HepG2 (cell line): Measurements from ENCODE around the gene MOCS2. TPM values are rescaled to one million over a fixed set of nuclear protein-coding genes. Genes with fewer than 3 reads are reported as not detected.

Experiments used
- ARID3A ChIP-seq: IDR thresholded peaks from 2 replicates; pipeline ENCODE4 v1.6.1; 2012; ENCODE audit warnings: low read depth, low read length, improper control_type of control experiment
- EED ChIP-seq: sonication (generic); formaldehyde crosslinking; IDR thresholded peaks from 2 replicates; pipeline ENCODE4 v1.5.0; 2020; ENCODE audit warnings: mild to moderate bottlenecking, missing genetic modification reagents
- FOXA3 ChIP-seq: IDR thresholded peaks from 2 replicates; pipeline ENCODE4 v1.6.1; 2016; ENCODE audit warnings: missing genetic modification reagents, missing compliant biosample characterization
- FOXP4 ChIP-seq: sonication (generic); formaldehyde crosslinking; IDR thresholded peaks from 2 replicates; pipeline ENCODE4 v1.4.0; 2020; ENCODE audit warnings: missing genetic modification reagents
- HES4 ChIP-seq: sonication (generic); formaldehyde crosslinking; IDR thresholded peaks from 2 replicates; pipeline ENCODE4 v1.9.0; 2021; ENCODE audit warnings: mild to moderate bottlenecking, missing genetic modification reagents, borderline replicate concordance
- HOXA3 ChIP-seq: sonication (generic); formaldehyde crosslinking; IDR thresholded peaks from 2 replicates; pipeline ENCODE4 v1.5.0; 2020; ENCODE audit warnings: missing genetic modification reagents
- MEF2D ChIP-seq: sonication (generic); formaldehyde crosslinking; IDR thresholded peaks from 2 replicates; pipeline ENCODE4 v1.5.1; 2020; ENCODE audit warnings: mild to moderate bottlenecking, missing genetic modification reagents
- NFKBIZ ChIP-seq: IDR thresholded peaks from 2 replicates; pipeline ENCODE4 v1.6.1; 2018; ENCODE audit warnings: missing genetic modification reagents, missing compliant biosample characterization
- NONO ChIP-seq, 2 experiments: fragments of 450-650 bp in 1 of 2; sonication (generic) in 1 of 2; formaldehyde crosslinking in 1 of 2; IDR thresholded peaks in 1 of 2; conservative IDR thresholded peaks in 1 of 2; 2 replicates each; pipeline versions ENCODE4 v1.6.1 to v1.8.0; 2017 to 2022; ENCODE audit warnings: mild to moderate bottlenecking in 1 of 2, missing genetic modification reagents in 1 of 2, moderate library complexity in 1 of 2
- NR2C2 ChIP-seq: sonication (generic); formaldehyde crosslinking; IDR thresholded peaks from 2 replicates; pipeline ENCODE4 v1.4.0; 2020; ENCODE audit warnings: missing genetic modification reagents, mild to moderate bottlenecking, moderate library complexity, borderline replicate concordance
- REST ChIP-seq, 2 experiments: IDR thresholded peaks; 2 replicates each; pipeline ENCODE4 v1.6.1; 2011 to 2012; ENCODE audit warnings: low read length in 2 of 2, borderline replicate concordance in 1 of 2, low read depth in 1 of 2, mild to moderate bottlenecking in 1 of 2, moderate library complexity in 1 of 2
- SOX6 ChIP-seq, 2 experiments: fragments of 450-650 bp in 1 of 2; sonication (generic) in 1 of 2; formaldehyde crosslinking in 1 of 2; IDR thresholded peaks; 2 replicates each; pipeline versions ENCODE4 v1.4.0 to v1.6.1; 2017 to 2020; ENCODE audit warnings: antibody characterized with exemption in 1 of 2, mild to moderate bottlenecking in 1 of 2, missing genetic modification reagents in 1 of 2
- THAP11 ChIP-seq: IDR thresholded peaks from 2 replicates; pipeline ENCODE4 v1.6.1; 2016; ENCODE audit warnings: missing biosample characterization, missing genetic modification reagents
- ZMYM2 ChIP-seq: sonication (generic); formaldehyde crosslinking; IDR thresholded peaks from 2 replicates; pipeline ENCODE4 v1.8.0; 2022; ENCODE audit warnings: mild to moderate bottlenecking, missing genetic modification reagents
- ZNF292 ChIP-seq: sonication (generic); formaldehyde crosslinking; IDR thresholded peaks from 2 replicates; pipeline ENCODE4 v1.8.1; 2022; ENCODE audit warnings: mild to moderate bottlenecking, low read depth, missing genetic modification reagents, borderline replicate concordance
- ZNF350 ChIP-seq: sonication (generic); formaldehyde crosslinking; IDR thresholded peaks from 2 replicates; pipeline ENCODE4 v1.4.0; 2020; ENCODE audit warnings: mild to moderate bottlenecking, low read depth, missing genetic modification reagents, borderline replicate concordance
- ZNF766 ChIP-seq: sonication (generic); formaldehyde crosslinking; IDR thresholded peaks from 2 replicates; pipeline ENCODE4 v1.5.0; 2020; ENCODE audit warnings: missing genetic modification reagents, borderline replicate concordance
- polyA plus RNA-seq, 8 experiments: library from polyadenylated mRNA; depleted of rRNA in 3 of 8; stranded (reverse) in 7 of 8; unstranded in 1 of 8; fragments of >200 nt; fragmentation: Illumina TruSeq in 4 of 8; extraction: Trizol in 4 of 8; gene quantifications; 2 replicates each; pipeline versions ENCODE4 v1.2.1 to v1.2.3, GENCODE V29; 2011 to 2016; ENCODE audit warnings: low read depth in 4 of 8, missing spikeins in 1 of 8, mixed read lengths in 1 of 8; ENCODE audit not compliant: insufficient read depth in 1 of 8
- total RNA-seq, 5 experiments: library from RNA; depleted of rRNA; stranded (reverse); fragments of >200 nt; fragmentation: Illumina TruSeq; extraction: Trizol; gene quantifications; 2 replicates each; pipeline ENCODE4 v1.2.3, GENCODE V29; 2016; ENCODE audit warnings: low read depth in 1 of 5

The MOCS2 gene
- total and polyA plus RNA-seq, 2 of the 13 experiments (the other 11 are each of a cell fraction or from before 2014, with no cell fraction given), result 19.2 to 41.9 TPM

GRCh38 chr5:53109443-53110127 is at the start of gene MOCS2 (continued):
- TF ChIP-seq REST (IDR thresholded peaks at IDR 0.05; ENCODE audit: borderline replicate concordance in 1 of 2, low read depth in 1 of 2, low read length in 2 of 2), result peak in 1 of 2 experiments; percentile 13; a peak in 1 of 4 replicates
- peak; percentile 57 for TF ChIP-seq HOXA3 (CRISPR knock-in tag)
- TF ChIP-seq FOXA3, result peak; percentile 22; the same call in 1 of the 2 replicates
- TF ChIP-seq SOX6 (IDR thresholded peaks at IDR 0.05), result no peak
- TF ChIP-seq SOX6 (CRISPR knock-in tag; IDR thresholded peaks at IDR 0.05), result peak; percentile 47
- TF ChIP-seq ZMYM2, result no peak
- TF ChIP-seq EED, result no peak
- TF ChIP-seq ARID3A, result no peak
- TF ChIP-seq MEF2D (CRISPR knock-in tag), result peak; percentile 38; the same call in 1 of the 2 replicates
- TF ChIP-seq NFKBIZ, result peak; percentile 37; the same call in 1 of the 2 replicates
- peak; percentile 58; the same call in 1 of the 2 replicates for TF ChIP-seq ZNF350 (CRISPR knock-in tag)
- TF ChIP-seq ZNF766, result peak; percentile 21; the same call in 1 of the 2 replicates
- TF ChIP-seq THAP11 (CRISPR knock-in tag), result peak; percentile 71
- peak; percentile 85 for TF ChIP-seq ZNF292
- peak; percentile 71; the same call in 1 of the 2 replicates for TF ChIP-seq HES4
- no peak for TF ChIP-seq NONO (IDR thresholded peaks at IDR 0.05)
- peak; percentile 75; the same call in 1 of the 2 replicates for TF ChIP-seq NONO (CRISPR knock-in tag; conservative IDR thresholded peaks at IDR 0.05)
- peak; percentile 27 for TF ChIP-seq FOXP4 (CRISPR knock-in tag)
- 0 out of 2 replicates have a peak, but pooled peaks have one; percentile 21 for TF ChIP-seq NR2C2 (CRISPR knock-in tag)
